ENCODE measurements around the gene DOLPP1.

GRCh38 chr9:129103595-129103965 lies 22.7 kb downstream of the DOLPP1 start:
- TF ChIP-seq CTCF (IDR thresholded peaks at IDR 0.05; ENCODE audit: low read depth, low read length) (no peak), EZH2phosphoT487 (IDR thresholded peaks at IDR 0.05; ENCODE audit: low read depth) (no peak)

Data from OCI-LY3 (cell line).